H9 (cell line): ENCODE measurements around the gene TSG101. TPM values are rescaled to one million over a fixed set of nuclear protein-coding genes. Genes with fewer than 3 reads are reported as not detected.
A peak's percentile ranks its signal among the peaks of the same experiment; 100 is the strongest.

Experiments
- DNase-seq: peaks from one replicate; pipeline ENCODE4 v3.0.0-alpha.2; 2017
- H2AFZ ChIP-seq: one replicate; pipeline ENCODE4 v1.6.1; 2013; ENCODE audit warnings: mild to moderate bottlenecking, low read length, control low read depth, moderate library complexity
- H2AK5ac ChIP-seq: 2 replicates; pipeline ENCODE4 v1.6.1; 2013; ENCODE audit warnings: low read length, control low read depth, mixed read lengths; ENCODE audit not compliant: insufficient read length
- H2BK120ac ChIP-seq: one replicate; pipeline ENCODE4 v1.6.1; 2013; ENCODE audit warnings: low read depth, mild to moderate bottlenecking, low read length, control low read depth, inconsistent platforms; ENCODE audit not compliant: poor library complexity, severe bottlenecking
- H2BK12ac ChIP-seq: 2 replicates; pipeline ENCODE4 v1.6.1; 2013; ENCODE audit warnings: low read length, control low read depth, mixed read lengths, low read depth; ENCODE audit not compliant: insufficient read length
- H2BK15ac ChIP-seq: 2 replicates; pipeline ENCODE4 v1.6.1; 2013; ENCODE audit warnings: low read depth, low read length, control low read depth
- H2BK20ac ChIP-seq: one replicate; pipeline ENCODE4 v1.6.1; 2013; ENCODE audit warnings: low read depth, mild to moderate bottlenecking, low read length, control low read depth, inconsistent platforms; ENCODE audit not compliant: poor library complexity, severe bottlenecking
- H2BK5ac ChIP-seq: 2 replicates; pipeline ENCODE4 v1.6.1; 2013; ENCODE audit warnings: low read length, control low read depth, mixed read lengths; ENCODE audit not compliant: insufficient read length
- H3K14ac ChIP-seq: 2 replicates; pipeline ENCODE4 v1.6.1; 2013; ENCODE audit warnings: low read length, control low read depth; ENCODE audit not compliant: insufficient read depth
- H3K18ac ChIP-seq: 2 replicates; pipeline ENCODE4 v1.6.1; 2013; ENCODE audit warnings: low read depth, mild to moderate bottlenecking, mixed read lengths, low read length, control low read depth; ENCODE audit not compliant: insufficient read length
- H3K23ac ChIP-seq: 2 replicates; pipeline ENCODE4 v1.6.1; 2013; ENCODE audit warnings: low read length, control low read depth, mixed read lengths, low read depth; ENCODE audit not compliant: insufficient read length
- H3K23me2 ChIP-seq: 2 replicates; pipeline ENCODE4 v1.6.1; 2013; ENCODE audit warnings: low read depth, mild to moderate bottlenecking, mixed read lengths, low read length, control low read depth; ENCODE audit not compliant: insufficient read length, poor library complexity, severe bottlenecking
- H3K27ac ChIP-seq: 2 replicates; pipeline ENCODE4 v1.5.1; 2013; ENCODE audit warnings: low read length, control low read depth, mixed read lengths, low read depth; ENCODE audit not compliant: insufficient read length
- H3K27me3 ChIP-seq: 2 replicates; pipeline ENCODE4 v1.6.1; 2013; ENCODE audit warnings: low read length, control low read depth, inconsistent platforms; ENCODE audit not compliant: insufficient read depth
- H3K4ac ChIP-seq: 2 replicates; pipeline ENCODE4 v1.6.1; 2013; ENCODE audit warnings: low read depth, mild to moderate bottlenecking, control low read depth, inconsistent platforms, low read length, moderate library complexity
- H3K4me1 ChIP-seq: 2 replicates; pipeline ENCODE4 v1.6.1; 2013; ENCODE audit warnings: low read length, control low read depth, inconsistent platforms; ENCODE audit not compliant: insufficient read depth
- H3K4me2 ChIP-seq: 2 replicates; pipeline ENCODE4 v1.6.1; 2013; ENCODE audit warnings: low read length, control low read depth, mixed read lengths; ENCODE audit not compliant: insufficient read length, insufficient read depth
- H3K56ac ChIP-seq: 2 replicates; pipeline ENCODE4 v1.6.1; 2013; ENCODE audit warnings: low read depth, mild to moderate bottlenecking, mixed read lengths, low read length, control low read depth; ENCODE audit not compliant: insufficient read length
- H3K79me1 ChIP-seq: 2 replicates; pipeline ENCODE4 v1.6.1; 2013; ENCODE audit warnings: low read depth, mild to moderate bottlenecking, moderate library complexity, low read length, control low read depth, inconsistent platforms; ENCODE audit not compliant: insufficient read depth, poor library complexity, severe bottlenecking
- H3K79me2 ChIP-seq: 2 replicates; pipeline ENCODE4 v1.6.1; 2013; ENCODE audit warnings: low read length, control low read depth, inconsistent platforms; ENCODE audit not compliant: insufficient read depth
- H3K9ac ChIP-seq: 2 replicates; pipeline ENCODE4 v1.6.1; 2013; ENCODE audit warnings: low read length, control low read depth, mixed read lengths; ENCODE audit not compliant: insufficient read length; ENCODE audit errors: extremely low read depth
- H3K9me3 ChIP-seq: one replicate; pipeline ENCODE4 v1.6.1; 2013; ENCODE audit warnings: low read depth, low read length, inconsistent platforms; ENCODE audit not compliant: control insufficient read depth
- H3T11ph ChIP-seq: one replicate; pipeline ENCODE4 v1.6.1; 2013; ENCODE audit warnings: mild to moderate bottlenecking, low read length, control low read depth, inconsistent platforms
- H4K20me1 ChIP-seq: one replicate; pipeline ENCODE4 v1.6.1; 2013; ENCODE audit not compliant: control insufficient read depth, insufficient read length, insufficient read depth
- H4K5ac ChIP-seq: 2 replicates; pipeline ENCODE4 v1.6.1; 2013; ENCODE audit warnings: low read depth, mild to moderate bottlenecking, mixed read lengths, low read length, control low read depth; ENCODE audit not compliant: insufficient read length
- H4K8ac ChIP-seq: replicated peaks from 2 replicates; pipeline ENCODE4 v1.6.1; 2013; ENCODE audit warnings: low read length, control low read depth, mixed read lengths, low read depth; ENCODE audit not compliant: insufficient read length
- H4K91ac ChIP-seq: 2 replicates; pipeline ENCODE4 v1.6.1; 2013; ENCODE audit warnings: low read depth, mild to moderate bottlenecking, moderate library complexity, mixed read lengths, low read length, control low read depth; ENCODE audit not compliant: insufficient read length
- H3K27ac Mint-ChIP-seq, 3 experiments: 2 replicates in 2 of 3; 3 replicates in 1 of 3; pipeline ENCODE4 v1.8.0; 2020 to 2021; ENCODE audit warnings: mixed read lengths in 3 of 3, mild to moderate bottlenecking in 1 of 3, moderate library complexity in 1 of 3
- H3K27me3 Mint-ChIP-seq: 2 replicates; pipeline ENCODE4 v1.8.0; 2021; ENCODE audit warnings: low read depth, mild to moderate bottlenecking, moderate library complexity, mixed read lengths
- H3K36me3 Mint-ChIP-seq, 3 experiments: 2 replicates in 2 of 3; 3 replicates in 1 of 3; pipeline ENCODE4 v1.8.0; 2020 to 2021; ENCODE audit warnings: low read depth in 3 of 3, mixed read lengths in 3 of 3; ENCODE audit not compliant: insufficient read depth in 1 of 3
- H3K4me1 Mint-ChIP-seq, 2 experiments: 2 replicates each; pipeline ENCODE4 v1.8.0; 2020; ENCODE audit warnings: mixed read lengths in 2 of 2
- H3K4me3 Mint-ChIP-seq, 2 experiments: 2 replicates in 1 of 2; 3 replicates in 1 of 2; pipeline ENCODE4 v1.8.0; 2020 to 2021; ENCODE audit warnings: mild to moderate bottlenecking in 2 of 2, mixed read lengths in 2 of 2, moderate library complexity in 1 of 2
- H3K9me3 Mint-ChIP-seq, 2 experiments: 2 replicates in 1 of 2; 3 replicates in 1 of 2; pipeline ENCODE4 v1.8.0; 2020; ENCODE audit warnings: mild to moderate bottlenecking in 2 of 2, mixed read lengths in 2 of 2, moderate library complexity in 1 of 2
- CTCF ChIP-seq: fragments of 200-600 bp; sonication (generic); conservative IDR thresholded peaks from 3 replicates; pipeline ENCODE4 v1.8.0; 2021; ENCODE audit warnings: antibody characterized with exemption, mild to moderate bottlenecking
- WGBS: extraction: QIAGEN DNeasy Blood & Tissue Kit; methylation state at CpG from one replicate; pipeline ENCODE4 v1.1.7; 2013; ENCODE audit warnings: missing lambda C conversion rate, low lambda C conversion rate, mixed read lengths; ENCODE audit not compliant: insufficient read length; ENCODE audit errors: extremely low coverage; 5-methylcytosine and 5-hydroxymethylcytosine counted together
- total RNA-seq: library from RNA; stranded (reverse); gene quantifications from 2 replicates; pipeline ENCODE4 v1.2.1, GENCODE V29; 2021

Gene TSG101
- total RNA-seq, 1 experiment from 2014 or later, result 50.3 TPM

- Histone ChIP-seq H2AK5ac (no peak overlapping the region), H4K91ac (no peak overlapping the region), H3K9me3 (no peaks in the 10 kb centered on the region), H3K4me1 (no peaks in the 10 kb centered on the region), H3K4me2 (no peak overlapping the region), H2BK15ac (no peak overlapping the region), H3K79me1 (no peaks in the 10 kb centered on the region), H3K27me3 (no peaks in the 10 kb centered on the region), H2AFZ (no peak overlapping the region), H3K23me2 (no peaks in the 10 kb centered on the region), H3K27ac (no peak overlapping the region), H3K14ac (no peak overlapping the region), H2BK120ac (no peak overlapping the region), H3K18ac (no peak overlapping the region), H3K23ac (no peak overlapping the region), H3K56ac (no peak overlapping the region), H3K4ac (no peak overlapping the region), H3K79me2 (no peaks in the 10 kb centered on the region), H3K9ac (no peak overlapping the region), H2BK12ac (no peak overlapping the region), H2BK20ac (no peak overlapping the region), H4K5ac (no peak overlapping the region), H4K20me1 (no peaks in the 10 kb centered on the region), H2BK5ac (no peak overlapping the region), H4K8ac (no peak overlapping the region), H3T11ph (no peak overlapping the region)
- H3K27ac Mint-ChIP-seq, result 0 out of 7 replicates have a peak overlapping the region, but pooled peaks of 1 of the 3 experiments have one; percentile 35
- no peaks in the 10 kb centered on the region for H3K4me1 Mint-ChIP-seq
- no CpG with 5 or more reads among the region's 3 CpGs for WGBS
- H3K27me3 Mint-ChIP-seq, result no peaks in the 10 kb centered on the region
- no peak overlapping the region for H3K4me3 Mint-ChIP-seq
- H3K36me3 Mint-ChIP-seq, result peaks cover 0 to 10% (median 6%) of the 10 kb centered on the region in 3 experiments; a peak in 2 of 7 replicates
- H3K9me3 Mint-ChIP-seq, result no peaks in the 10 kb centered on the region
- no peak for TF ChIP-seq CTCF
- no peak for DNase-seq
Observed at GRCh38 chr11:18471995-18472394, 54.7 kb downstream of the TSG101 start.
